IPS-NIHi7 (cell line): ENCODE results near the gene LSM4.
"Not testable (repeated sequence)": the region's sequence is repeated elsewhere in the genome, so short reads cannot be mapped to it uniquely, and the experiment has no call there.

ENCODE experiments used
- DNase-seq: peaks from one replicate; pipeline ENCODE4 v3.0.0; 2012; ENCODE audit warnings: mixed read lengths; ENCODE audit errors: extremely low spot score

The LSM4 gene

DNA sequence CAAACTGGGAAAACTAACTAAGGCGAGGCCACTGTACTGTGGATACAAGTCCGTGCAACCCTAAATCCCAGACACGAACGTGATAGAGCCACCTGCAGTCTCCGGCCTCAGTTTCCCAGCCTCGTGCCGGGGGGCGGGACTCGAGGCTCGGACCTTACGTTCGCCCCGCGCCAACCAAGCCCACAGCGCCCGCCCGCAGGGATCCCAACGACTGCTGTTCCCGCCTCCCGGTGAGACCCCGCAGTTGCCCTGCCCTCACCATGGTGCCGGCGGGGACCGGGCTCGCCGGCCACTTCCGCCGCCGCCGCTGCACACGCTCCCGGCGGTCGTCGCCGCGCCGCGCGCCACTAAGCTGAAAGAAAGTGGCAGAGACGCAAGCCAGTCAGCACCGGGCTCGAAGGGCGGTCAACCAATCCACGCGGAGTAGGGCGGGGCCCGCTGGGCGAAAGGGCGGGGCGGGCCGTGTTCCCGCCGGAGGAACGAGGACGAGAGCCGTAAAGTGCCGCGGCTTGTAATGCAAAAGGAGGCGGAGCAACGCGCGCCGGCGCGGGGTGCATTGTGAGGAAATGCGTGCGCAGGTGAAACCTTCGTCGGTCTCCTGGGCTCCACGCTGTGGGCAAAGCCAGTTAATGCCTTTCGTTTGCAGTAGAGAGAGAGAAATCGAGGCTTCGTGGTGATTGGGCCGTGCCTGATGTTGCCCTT, at the start of gene LSM4:
TSS of gene LSM4 (minus strand) at position 318 of the 702 bp plus-strand sequence. CDS start at position 262, 56 bp downstream.
- peak; percentile 99 for DNase-seq

DNA sequence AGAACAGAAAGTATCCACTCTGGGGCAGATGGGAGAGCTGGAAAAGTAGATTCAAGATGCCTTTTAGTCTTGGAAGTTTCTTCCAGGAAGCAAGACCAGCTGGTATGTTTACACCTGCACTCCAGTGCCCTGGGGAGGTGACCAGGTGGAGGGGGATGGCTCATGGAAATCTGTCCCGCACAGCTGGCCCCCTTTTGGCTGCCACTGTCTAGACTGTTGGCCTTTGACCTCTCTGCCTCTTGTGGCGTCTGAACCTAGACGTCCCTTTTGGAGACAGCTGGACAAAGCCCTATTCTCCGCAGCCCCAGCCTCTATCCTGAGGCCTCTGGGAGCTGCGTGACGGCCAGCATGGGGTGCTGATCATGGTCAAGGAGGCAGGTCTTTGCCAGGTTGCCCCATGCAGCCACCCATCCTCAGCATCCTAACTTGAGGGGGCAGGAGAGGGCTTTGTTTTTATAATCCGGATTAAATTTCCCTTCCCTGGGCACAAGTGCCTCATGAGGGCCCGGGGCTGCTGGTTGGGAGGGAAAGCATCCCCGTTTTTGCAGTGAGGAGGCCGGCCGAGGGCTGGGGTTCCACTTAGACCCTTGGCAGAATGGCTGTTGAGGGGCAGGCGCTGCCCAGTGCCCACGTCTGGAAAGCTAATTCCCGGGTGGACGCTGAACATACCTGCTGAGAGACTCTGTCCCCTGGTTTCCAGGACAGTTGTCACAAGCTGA, 45.8 kb upstream of the LSM4 start:
- no peak for DNase-seq

DNA sequence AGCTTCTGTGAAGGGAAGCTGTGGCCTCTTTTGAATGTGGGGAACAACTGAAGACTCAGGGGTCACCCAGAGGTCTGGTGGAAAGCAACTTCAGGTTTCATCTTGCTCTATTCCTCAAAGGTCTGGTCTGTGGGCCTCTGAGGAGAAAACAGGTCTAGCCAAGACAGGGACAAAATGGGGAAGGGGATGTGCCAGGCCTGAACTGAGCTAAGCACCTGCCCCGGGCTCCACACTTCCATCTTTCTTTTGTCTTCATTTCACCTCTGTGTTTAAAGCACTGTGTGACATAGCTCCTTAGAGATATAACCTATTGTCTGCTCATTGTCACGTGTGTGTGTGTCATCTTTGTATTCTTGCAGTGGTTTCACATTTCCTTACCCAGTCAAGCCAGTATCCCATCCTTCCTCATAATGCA, 43.2 kb upstream of the LSM4 start:
- no peak for DNase-seq

DNA sequence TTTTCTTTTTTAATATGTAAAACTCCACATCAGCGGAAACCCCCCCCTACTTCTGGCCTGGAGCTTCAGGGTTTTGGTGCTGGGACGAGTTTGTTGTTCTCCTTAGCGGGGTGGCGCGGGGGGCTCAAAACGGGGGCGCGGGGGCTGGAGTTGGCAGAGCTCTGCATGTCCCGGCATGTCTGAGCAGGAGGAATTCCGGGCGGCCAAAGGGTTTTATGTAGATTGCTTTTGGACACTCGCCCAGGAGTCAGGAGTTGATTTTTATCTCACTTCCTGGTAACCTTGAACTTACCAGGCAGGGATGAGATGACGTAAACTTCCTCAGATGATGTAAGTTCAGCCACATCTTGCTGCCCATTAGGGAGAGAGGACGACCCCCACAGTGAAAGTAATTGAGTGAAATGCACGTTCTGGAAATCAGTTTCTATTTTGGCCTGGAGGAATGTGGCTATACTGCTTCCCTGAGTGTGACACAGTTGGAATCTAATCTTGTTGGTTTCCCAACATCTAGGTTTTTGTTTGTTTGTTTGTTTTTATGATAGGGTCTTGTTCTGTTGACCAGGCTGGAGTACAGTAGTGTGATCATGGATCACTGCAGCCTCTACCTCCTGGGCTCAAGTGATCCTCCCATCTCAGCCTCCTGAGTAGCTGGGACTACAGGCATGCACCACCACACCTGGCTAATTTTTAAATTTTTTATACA, 42.1 kb upstream of the LSM4 start:
- DNase-seq: peak; percentile 45

DNA sequence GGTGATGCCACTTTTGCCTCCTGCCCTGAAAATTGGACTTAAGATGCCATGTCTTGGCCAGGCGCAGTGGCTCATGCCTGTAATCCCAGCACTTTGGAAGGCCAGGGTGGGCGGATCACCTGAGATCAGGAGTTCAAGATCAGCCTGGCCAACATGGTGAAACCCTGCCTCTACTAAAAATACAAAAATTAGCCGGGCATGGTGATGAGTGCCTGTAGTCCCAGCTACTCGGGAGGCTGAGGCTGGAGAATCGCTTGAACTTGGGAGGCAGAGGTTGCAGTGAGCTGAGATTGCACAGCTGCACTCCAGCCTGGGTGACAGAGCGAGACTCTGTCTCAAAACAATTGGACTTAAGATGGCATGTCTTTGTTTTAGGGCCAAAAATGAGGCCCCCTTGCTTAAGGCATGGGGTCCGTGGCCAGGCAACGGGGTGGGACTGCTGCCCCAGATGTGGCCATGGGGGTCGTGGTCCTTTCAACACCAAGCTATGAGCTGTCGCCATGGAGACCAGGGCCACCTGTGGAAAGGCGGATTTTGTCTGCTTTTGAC, 41.5 kb upstream of the LSM4 start:
- DNase-seq: not testable (repeated sequence)

DNA sequence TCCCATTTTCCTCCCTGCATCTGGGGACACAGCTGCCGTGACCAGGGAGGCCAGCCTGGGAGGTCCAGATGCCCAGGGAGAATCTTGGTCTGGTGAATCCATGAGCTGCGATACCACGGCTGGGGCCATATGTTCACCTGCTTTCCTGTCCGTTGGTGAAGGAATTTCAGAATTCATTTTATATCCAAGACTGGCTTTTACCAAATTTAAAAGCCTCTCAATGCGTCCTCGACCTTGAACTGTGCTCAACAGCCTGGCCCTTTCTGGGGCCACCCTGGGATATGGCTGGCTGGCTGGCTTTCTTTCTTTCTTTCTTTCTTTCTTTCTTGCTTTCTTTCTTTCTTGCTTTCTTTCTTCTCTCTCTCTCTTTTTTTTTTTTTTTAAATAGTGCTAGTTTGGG, 40.9 kb upstream of the LSM4 start:
- no peak for DNase-seq

DNA sequence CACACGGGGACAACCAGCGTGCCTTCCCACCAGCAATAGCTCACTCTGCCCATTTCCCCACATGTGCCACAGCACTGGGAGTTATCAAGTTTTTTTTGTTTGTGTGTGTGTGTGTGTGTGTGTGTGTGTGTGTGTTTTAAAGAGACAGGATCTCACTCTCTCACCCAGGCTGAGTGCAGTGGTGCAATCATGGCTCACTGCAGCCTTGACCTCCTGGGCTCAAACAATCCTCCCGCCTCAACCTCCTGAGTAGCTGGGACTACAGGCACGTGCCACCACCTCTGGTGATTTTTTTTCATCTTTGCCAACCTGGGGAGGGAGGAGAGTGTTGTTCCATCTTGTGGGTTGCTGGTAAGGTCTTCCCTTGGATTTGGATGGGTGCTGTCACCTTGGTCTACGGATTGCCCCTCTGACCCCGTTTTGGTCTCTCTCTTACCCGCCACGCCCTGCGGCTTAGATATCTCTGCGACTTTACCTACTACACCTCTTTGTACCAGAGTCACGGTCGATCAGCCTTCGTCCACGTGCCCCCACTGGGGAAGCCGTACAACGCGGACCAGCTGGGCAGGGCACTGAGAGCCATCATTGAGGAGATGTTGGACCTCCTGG, 40.2 kb upstream of the LSM4 start:
- no peak for DNase-seq

DNA sequence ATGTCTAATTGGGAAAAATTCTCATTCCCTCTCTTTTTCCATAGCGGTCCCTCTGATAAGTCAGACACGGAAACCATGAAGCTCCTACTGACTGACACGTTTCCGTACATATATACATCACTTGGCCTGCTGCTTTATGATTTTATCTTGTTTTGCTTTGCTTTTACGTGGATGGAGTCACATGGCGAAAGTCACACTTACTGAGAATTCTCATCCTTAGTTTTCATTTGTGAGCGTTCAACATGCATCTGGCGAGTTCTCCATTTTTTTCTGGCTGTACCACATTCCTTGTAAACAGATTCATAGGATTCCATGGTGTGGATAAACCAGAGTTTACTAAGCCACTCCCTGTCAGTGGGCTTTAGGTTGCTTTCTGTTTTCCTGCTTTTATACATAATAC, 38.8 kb upstream of the LSM4 start:
- DNase-seq: no peak

DNA sequence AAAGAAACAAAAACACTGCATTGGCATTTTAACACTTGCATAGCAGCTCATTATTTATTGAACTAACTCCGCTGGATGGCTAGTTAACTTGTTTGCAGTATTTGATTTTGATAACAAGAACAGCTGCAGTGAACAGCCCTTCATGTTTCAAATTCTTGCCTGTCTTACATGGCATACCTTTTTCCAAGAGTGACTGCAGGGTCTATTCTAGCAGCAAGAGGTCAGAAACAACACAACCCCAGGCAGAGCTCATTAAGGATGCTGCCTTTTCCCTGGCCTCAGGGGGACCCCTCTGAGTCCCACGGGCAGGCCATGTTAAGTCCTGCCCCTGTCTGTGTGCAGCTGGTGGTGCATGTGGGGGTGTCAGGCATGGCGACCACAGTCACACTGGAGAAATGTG, 34.2 kb upstream of the LSM4 start:
- DNase-seq: no peak

DNA sequence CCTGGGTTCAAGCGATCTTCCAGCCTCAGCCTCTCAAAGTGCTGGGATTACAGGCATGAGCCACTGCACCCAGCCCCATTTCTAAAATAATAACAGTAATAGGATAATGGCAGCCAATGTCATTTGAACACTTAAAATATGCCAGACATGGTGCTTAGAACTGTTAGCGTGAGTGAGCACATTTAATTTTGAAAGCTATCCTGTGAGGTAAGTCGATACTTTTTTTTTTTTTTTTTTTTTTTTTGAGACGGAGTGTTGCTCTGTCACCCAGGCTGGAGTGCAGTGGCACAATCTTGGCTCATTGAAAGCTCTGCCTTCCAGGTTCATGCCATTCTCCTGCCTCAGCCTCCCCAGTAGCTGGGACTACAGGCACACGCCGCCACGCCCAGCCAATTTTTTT, 31.9 kb upstream of the LSM4 start:
- DNase-seq: not testable (repeated sequence)

DNA sequence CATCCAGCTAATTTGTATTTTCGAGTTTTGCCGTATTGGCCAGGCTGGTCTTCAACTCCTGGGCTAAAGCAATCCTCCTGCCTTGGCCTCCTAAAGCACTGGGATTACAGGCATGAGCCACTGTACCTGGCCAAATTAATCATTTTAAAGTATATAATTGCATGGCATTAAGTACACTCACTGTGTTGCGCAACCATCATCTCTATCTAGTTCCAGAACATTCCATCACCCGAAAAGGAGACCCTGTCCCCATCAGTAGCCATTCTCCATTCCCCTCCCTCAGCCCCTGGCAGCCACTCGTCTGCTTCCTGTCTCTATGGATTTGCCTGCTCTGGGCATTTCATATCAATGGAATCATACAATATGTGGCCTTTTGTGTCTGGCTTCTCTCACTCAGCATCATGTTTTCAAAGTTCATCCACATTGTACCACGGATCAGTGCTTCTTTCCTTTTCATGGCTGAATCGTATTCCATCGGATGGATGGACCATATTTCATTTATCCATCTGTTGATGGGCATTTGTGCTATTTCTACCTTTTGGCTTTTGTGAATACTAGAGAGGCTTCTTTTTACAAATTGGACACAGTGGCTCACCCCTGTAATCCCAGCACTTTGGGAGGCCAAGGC, 30.6 kb upstream of the LSM4 start:
- no peak for DNase-seq

DNA sequence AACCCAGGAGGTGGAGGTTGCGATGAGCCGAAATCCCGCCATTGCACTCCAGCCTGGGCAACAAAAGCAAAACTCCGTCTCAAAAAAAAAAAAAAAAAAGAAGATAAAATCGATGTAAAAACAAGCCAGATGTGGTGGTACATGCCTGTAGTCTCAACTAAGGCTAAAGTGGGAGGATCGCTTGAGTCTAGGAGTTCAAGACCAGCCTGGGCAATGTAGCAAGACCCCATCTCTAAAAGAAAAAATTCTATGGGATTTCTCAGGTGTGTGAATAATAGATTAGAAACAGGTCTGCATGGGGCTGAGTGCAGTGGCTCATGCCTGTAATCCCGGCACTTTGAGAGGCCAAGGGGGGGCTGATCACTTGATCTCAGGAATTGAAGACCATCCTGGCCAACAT, 28.7 kb upstream of the LSM4 start:
- DNase-seq: no peak

DNA sequence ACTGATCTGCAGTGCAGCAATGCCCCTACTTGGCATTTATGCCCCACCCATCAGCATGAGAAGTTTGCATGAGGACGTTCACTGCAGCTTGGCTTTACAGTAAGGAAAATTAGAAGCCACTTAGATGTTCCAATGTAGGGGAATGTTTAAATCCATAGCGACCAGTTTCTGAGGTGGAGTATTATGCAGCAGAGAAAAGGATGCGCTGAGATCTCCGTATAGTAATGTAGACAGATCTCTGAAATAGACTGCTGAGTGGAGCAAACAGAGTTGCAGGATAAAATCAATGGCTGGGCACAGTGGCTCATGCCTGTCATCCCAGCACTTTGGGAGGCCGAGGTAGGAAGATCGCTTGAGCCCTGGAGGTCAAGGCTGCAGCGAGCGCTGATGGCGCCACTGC, 27.6 kb upstream of the LSM4 start:
- no peak for DNase-seq

DNA sequence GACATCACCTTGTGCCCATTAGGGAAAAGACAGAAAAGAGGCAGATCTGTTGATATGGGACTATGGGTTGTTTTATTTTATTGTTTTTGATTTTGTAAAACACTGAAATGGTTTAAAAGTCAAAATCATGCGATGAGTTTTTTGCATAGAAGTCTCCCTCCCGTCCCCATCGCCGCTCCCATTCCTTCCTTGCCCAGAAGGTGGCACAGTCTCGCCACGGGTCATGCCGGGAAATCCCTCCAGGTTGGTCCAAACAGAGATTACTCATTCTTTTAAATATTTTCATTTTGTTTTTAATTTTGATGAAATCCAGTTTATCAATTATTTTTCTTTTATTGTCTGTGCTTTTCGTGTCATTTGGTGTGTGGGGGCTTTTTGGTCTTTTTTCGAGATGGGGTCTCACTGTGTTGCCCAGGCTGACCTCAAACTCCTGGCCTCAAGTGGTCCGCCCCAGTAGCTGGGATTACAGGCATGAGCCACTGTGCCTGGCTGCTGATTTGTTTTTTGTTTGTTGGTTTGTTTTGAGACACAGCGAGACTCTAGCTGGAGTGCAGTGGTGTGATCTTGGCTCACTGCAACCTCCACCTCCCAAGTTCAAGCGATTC, 26.8 kb upstream of the LSM4 start:
- DNase-seq: peak; percentile 78

DNA sequence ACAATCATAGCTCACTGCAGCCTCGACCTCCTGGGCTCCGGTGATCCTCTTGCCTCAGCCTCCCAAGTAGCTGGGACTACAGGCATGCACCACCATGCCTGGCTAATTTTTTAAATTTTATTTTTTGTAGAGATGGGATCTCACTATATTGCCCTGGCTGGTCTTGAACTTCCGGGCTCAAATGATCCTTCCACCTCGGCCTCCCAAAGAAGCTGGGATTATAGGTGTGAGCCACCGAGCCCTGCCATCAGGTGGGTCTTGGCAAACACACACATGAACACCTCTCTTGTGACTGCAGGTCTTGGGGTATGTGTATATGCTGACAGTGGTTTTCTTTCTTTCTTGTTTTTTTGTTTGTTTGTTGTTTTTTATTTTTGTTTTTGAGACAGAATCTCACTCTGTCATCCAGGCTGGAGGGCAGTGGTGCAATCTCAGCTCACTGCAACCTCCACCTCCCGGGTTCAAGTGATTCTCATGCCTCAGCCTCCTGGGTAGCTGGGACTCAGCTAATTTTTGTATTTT, 26.0 kb upstream of the LSM4 start:
- not testable (repeated sequence) for DNase-seq

DNA sequence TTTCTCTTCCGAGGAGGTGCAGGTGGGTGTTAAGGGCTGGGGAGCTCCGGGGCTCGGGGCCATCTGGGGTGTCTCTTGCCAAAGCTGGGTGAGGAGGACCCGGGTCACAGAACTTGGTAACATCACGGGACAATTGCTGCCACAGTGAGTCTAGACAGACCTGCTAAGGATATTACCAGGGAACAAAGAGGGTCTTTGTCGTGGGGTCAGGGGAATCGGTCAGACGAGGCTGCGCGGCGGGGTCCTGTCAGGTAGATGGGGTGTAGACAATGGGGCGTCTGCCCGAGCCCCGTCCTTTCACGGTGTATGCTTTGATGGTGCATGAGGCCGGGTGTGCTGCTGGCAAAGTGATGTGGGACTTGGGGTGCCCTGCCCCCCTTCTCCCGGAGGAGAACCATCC, 25.3 kb upstream of the LSM4 start:
- no peak for DNase-seq

DNA sequence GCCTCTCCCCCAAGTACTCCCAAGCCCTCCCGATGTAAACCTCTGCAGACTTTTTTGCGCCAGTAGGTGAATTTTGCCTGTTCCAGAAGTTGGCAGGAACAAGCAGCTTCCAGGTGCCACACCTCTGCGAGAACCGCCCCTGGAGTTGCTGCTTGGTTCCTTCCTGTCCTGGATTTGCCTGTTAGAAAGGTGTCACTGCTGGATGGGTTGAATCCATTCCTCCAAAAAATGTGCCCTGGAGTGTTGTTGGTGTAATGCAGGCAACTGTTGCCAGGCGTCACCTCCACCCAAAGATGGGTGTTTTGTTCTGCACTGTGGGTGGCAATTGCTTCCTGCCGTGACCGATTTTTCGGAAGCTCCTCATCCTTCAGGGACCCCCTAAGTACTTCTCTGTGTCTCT, 23.2 kb upstream of the LSM4 start:
- DNase-seq: peak; percentile 49

DNA sequence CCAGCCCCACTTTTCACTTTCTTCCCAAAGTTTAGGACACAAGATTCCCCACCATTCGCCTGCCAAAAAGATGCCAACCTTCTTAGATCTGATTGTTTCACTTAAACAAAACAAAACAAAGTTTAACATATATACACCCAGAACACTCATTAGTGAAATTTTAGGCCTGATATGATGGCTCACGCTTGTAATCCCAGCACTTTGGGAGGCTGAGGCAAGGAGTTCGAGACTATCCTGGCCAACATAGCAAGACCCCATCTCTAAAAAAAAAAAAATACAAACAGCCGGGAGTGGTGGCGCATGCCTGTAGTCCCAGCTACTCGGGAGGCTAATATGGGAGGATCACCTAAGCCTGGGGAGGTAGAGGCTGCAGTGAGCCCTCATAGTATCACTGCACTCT, 22.4 kb upstream of the LSM4 start:
- DNase-seq: no peak

DNA sequence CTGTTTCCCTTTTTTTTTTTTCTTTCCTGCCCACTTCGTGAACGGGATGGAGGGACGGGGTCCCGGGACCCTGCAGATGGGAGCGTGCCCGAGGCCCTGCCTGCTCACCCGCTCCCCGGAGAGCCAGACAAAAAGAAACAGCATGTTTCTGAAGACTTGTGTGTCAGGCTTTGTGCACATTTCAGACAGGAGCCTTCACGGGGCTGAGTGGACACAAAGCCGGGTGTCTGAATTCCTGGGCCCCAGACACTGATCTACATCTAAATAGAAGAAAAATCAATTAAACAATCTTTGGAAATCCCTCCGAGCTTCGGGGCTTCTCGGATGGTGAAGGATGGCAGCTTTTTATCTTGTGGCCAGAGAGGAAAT, 21.7 kb upstream of the LSM4 start:
- DNase-seq: no peak

DNA sequence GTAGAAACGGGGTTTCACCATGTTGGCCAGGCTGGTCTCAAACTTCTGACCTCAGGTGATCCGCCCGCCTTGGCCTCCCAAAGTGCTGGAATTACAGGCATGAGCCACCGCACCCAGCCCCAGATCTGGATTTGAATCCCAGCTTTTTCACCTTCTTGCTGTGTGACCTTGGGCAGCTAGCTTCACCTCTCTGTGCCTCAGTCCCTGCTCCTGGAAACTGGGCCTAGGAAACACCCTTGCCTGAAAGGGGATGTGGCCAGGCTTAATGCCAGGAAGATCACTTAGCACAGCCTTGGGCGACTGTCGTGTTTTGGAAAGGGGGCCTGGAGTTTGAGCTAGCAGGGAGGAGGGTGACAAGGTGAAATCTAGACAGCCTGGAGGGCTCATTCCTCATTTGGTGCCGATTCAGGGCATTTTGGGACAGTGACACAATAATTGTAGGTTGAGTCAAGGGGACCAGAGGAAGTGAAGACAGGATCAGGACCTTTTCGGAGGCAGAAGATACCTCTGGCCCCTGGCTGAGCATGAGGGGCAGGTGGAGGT, 19.3 kb upstream of the LSM4 start:
- no peak for DNase-seq
